Stimulated activated CD8-positive, alpha-beta memory T cell treated with anti-CD3 and anti-CD28 coated beads, Interleukin-4, amount 100 ng/mL, for 1 hour (primary cell): Measurements from ENCODE around the gene PGGT1B.
"Not testable (repeated sequence)": the region's sequence is repeated elsewhere in the genome, so short reads cannot be mapped to it uniquely, and the experiment has no call there.

Source experiments
- DNase-seq, 2 donors: peaks; one replicate each; pipeline ENCODE4 v3.0.0-alpha.2; 2020; ENCODE audit warnings: low read depth in 2 of 2, low spot score in 1 of 2

Gene PGGT1B

GRCh38 chr5:115260248-115260647 lies 2.4 kb downstream of the PGGT1B start:
- no peak for DNase-seq

GRCh38 chr5:115257981-115258380 lies 4.7 kb downstream of the PGGT1B start:
- no peak for DNase-seq

GRCh38 chr5:115249379-115249778 lies 13.3 kb downstream of the PGGT1B start:
- DNase-seq, result not testable (repeated sequence)

GRCh38 chr5:115246361-115246991 lies 16.2 kb downstream of the PGGT1B start:
- no peak for DNase-seq

GRCh38 chr5:115243412-115243811 lies 19.3 kb downstream of the PGGT1B start:
- DNase-seq, result no peak

GRCh38 chr5:115241881-115242642 lies 20.6 kb downstream of the PGGT1B start:
- DNase-seq, result no peak

GRCh38 chr5:115237066-115237465 lies 25.6 kb downstream of the PGGT1B start:
- DNase-seq, result no peak

GRCh38 chr5:115236599-115236998 lies 26.1 kb downstream of the PGGT1B start:
- DNase-seq, result no peak

GRCh38 chr5:115231598-115231997 lies 31.1 kb downstream of the PGGT1B start:
- no peak for DNase-seq

- no peak for DNase-seq
Observed at GRCh38 chr5:115229606-115230005, 33.1 kb downstream of the PGGT1B start.

GRCh38 chr5:115227281-115227680 lies 35.4 kb downstream of the PGGT1B start:
- no peak for DNase-seq

GRCh38 chr5:115214541-115214940 lies 48.1 kb downstream of the PGGT1B start:
- DNase-seq, result no peak

GRCh38 chr5:115209279-115209678 lies 53.4 kb downstream of the PGGT1B start:
- DNase-seq, result no peak

- no peak for DNase-seq
Observed at GRCh38 chr5:115202952-115203351, 59.7 kb downstream of the PGGT1B start.

- no peak for DNase-seq
Observed at GRCh38 chr5:115196161-115196560, 66.5 kb downstream of the PGGT1B start.

- DNase-seq, result no peak
Observed at GRCh38 chr5:115194676-115195075, 68.0 kb downstream of the PGGT1B start.

- DNase-seq, result no peak
Observed at GRCh38 chr5:115193295-115193694, 69.4 kb downstream of the PGGT1B start.

- DNase-seq, result no peak
Observed at GRCh38 chr5:115192098-115192497, 70.6 kb downstream of the PGGT1B start.

- DNase-seq, result no peak
Observed at GRCh38 chr5:115191474-115192031, 71.1 kb downstream of the PGGT1B start.

- DNase-seq, result no peak
Observed at GRCh38 chr5:115190388-115190787, 72.3 kb downstream of the PGGT1B start.

- DNase-seq, result no peak
Observed at GRCh38 chr5:115189866-115190265, 72.8 kb downstream of the PGGT1B start.

- no peak for DNase-seq
Observed at GRCh38 chr5:115186794-115187193, 75.9 kb downstream of the PGGT1B start.
